ENCODE results near the gene OR2M3. TPM values are rescaled to one million over a fixed set of nuclear protein-coding genes. Genes with fewer than 3 reads are reported as not detected.
"Not testable (repeated sequence)": the region's sequence is repeated elsewhere in the genome, so short reads cannot be mapped to it uniquely, and the experiment has no call there.

Gene OR2M3
- under 0.01 TPM for total RNA-seq

GRCh38 chr1:248196965-248197364, at the start of gene OR2M3:
TSS of gene OR2M3 (plus strand) at chr1:248197265. CDS start at chr1:248203068, 5,803 bp downstream.
- DNase-seq (ENCODE audit: low spot score in 2 of 2) (no peak), FAIRE-seq (no peak)

GRCh38 chr1:248152056-248152827, 44.8 kb upstream of the OR2M3 start:
- DNase-seq (ENCODE audit: low spot score in 2 of 2) (no peak), FAIRE-seq (no peak)

- DNase-seq (ENCODE audit: low spot score in 2 of 2), result no peak
These were observed 41.1 kb upstream of the OR2M3 start for GRCh38 chr1:248155927-248156326.

GRCh38 chr1:248158758-248159157, 38.3 kb upstream of the OR2M3 start:
- no peak for DNase-seq (ENCODE audit: low spot score in 2 of 2)

More at GRCh38 chr1:248155927-248156326, 41.1 kb upstream of the OR2M3 start:
- FAIRE-seq, result no peak

GRCh38 chr1:248164031-248164430, 33.0 kb upstream of the OR2M3 start:
- FAIRE-seq (no peak), DNase-seq (ENCODE audit: low spot score in 2 of 2) (no peak)

More at GRCh38 chr1:248158758-248159157, 38.3 kb upstream of the OR2M3 start:
- FAIRE-seq, result no peak

GRCh38 chr1:248165186-248165585, 31.9 kb upstream of the OR2M3 start:
- DNase-seq (ENCODE audit: low spot score in 2 of 2) (no peak), FAIRE-seq (no peak)

GRCh38 chr1:248174521-248174920, 22.5 kb upstream of the OR2M3 start, which contains the start of gene OR2M2:
TSS of gene OR2M2 (plus strand) at chr1:248174821. CDS start at chr1:248179986, 5,165 bp downstream.
- FAIRE-seq, result no peak
- DNase-seq (ENCODE audit: low spot score in 2 of 2), result no peak

GRCh38 chr1:248183996-248184395, 13.1 kb upstream of the OR2M3 start:
- no peak for DNase-seq (ENCODE audit: low spot score in 2 of 2)
- FAIRE-seq, result no peak

GRCh38 chr1:248187363-248187762, 9.7 kb upstream of the OR2M3 start:
- FAIRE-seq, result no peak
- DNase-seq (ENCODE audit: low spot score in 2 of 2), result no peak

GRCh38 chr1:248189026-248189425, 8.0 kb upstream of the OR2M3 start:
- FAIRE-seq (no peak), DNase-seq (ENCODE audit: low spot score in 2 of 2) (no peak)

GRCh38 chr1:248194117-248194516, 2.9 kb upstream of the OR2M3 start:
- DNase-seq (ENCODE audit: low spot score in 2 of 2), result no peak
- no peak for FAIRE-seq

- FAIRE-seq, result no peak
- no peak for DNase-seq (ENCODE audit: low spot score in 2 of 2)
These were observed 18.8 kb downstream of the OR2M3 start for GRCh38 chr1:248215880-248216279.

GRCh38 chr1:248225537-248225936, 28.5 kb downstream of the OR2M3 start:
- FAIRE-seq, result no peak
- DNase-seq (ENCODE audit: low spot score in 2 of 2), result no peak

- FAIRE-seq, result no peak
- no peak for DNase-seq (ENCODE audit: low spot score in 2 of 2)
These were observed 32.4 kb downstream of the OR2M3 start for GRCh38 chr1:248229360-248229908.

GRCh38 chr1:248231117-248231516, 34.1 kb downstream of the OR2M3 start, which contains the start of gene OR2M4:
TSS of gene OR2M4 (plus strand) at chr1:248231417. CDS start at chr1:248238929, 7,512 bp downstream.
- FAIRE-seq (no peak), DNase-seq (ENCODE audit: low spot score in 2 of 2) (no peak)

GRCh38 chr1:248239478-248239877, 42.4 kb downstream of the OR2M3 start:
- DNase-seq (ENCODE audit: low spot score in 2 of 2) (no peak), FAIRE-seq (no peak)

- DNase-seq (ENCODE audit: low spot score in 2 of 2) (peak; percentile 3 to 7), FAIRE-seq (no peak)
These were observed 46.1 kb downstream of the OR2M3 start for GRCh38 chr1:248243204-248243603.

- not testable (repeated sequence) for FAIRE-seq
These were observed 62.2 kb downstream of the OR2M3 start for GRCh38 chr1:248259309-248259708.

More at GRCh38 chr1:248259309-248259708, 62.2 kb downstream of the OR2M3 start:
- DNase-seq (ENCODE audit: low spot score in 2 of 2), result not testable (repeated sequence)

Measured in frontal cortex (tissue), 4 donors.